CD4-positive, alpha-beta T cell treated with Interleukin-2 at 100 ng/mL for 4 hours (primary cell): ENCODE data around the gene TRRAP.

ENCODE experiments used
- DNase-seq: peaks from one replicate; pipeline ENCODE4 v3.0.0-alpha.2; 2020; ENCODE audit warnings: low spot score

TRRAP gene

GRCh38 chr7:98991141-98991540, 112.8 kb downstream of the TRRAP start:
- DNase-seq = no peak

GRCh38 chr7:98992076-98992475, 113.7 kb downstream of the TRRAP start:
- no peak for DNase-seq

DNA sequence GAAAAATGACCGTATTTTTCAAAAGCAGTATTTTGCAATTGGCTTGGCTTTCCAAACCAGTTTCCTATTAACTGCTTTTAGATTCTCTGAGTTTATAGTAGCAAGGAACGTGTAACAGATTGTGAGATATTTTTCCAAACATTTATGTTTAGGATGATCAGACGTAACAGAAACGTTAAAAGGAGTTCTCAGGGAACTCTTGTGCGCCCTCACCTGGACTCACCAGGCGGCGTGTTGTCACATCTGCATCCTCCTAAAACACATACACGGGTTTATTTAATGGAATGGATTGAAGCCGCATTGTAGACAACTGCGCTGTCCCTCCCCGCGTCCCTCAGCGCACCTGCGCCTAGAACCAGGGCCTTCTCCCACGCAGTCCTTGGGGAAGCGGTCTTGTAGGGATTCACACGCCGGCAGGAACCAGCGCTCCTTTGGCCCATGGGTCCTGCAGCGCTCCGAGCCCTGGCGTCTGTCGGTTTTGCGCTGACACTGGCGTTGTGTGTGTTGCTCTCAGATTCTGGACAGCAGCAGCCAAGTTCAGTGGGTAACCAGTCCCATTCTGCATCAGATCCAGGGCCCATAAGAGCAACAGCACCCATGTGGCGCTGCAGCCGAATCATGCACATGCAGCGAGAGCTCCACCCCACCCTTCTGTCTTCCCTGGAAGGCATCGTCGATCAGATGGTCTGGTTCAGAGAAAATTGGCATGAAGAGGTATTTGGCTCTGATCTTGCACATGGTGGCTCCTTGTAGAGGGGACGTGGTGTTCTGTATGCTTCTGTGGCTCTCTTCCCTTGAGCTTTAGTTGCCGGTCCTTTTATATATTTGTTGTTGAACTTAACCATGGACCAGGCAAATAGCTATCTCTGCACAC, 114.9 kb downstream of the TRRAP start:
- DNase-seq = no peak

- no peak for DNase-seq
These were observed 116.0 kb downstream of the TRRAP start for GRCh38 chr7:98994046-98994944.

DNA sequence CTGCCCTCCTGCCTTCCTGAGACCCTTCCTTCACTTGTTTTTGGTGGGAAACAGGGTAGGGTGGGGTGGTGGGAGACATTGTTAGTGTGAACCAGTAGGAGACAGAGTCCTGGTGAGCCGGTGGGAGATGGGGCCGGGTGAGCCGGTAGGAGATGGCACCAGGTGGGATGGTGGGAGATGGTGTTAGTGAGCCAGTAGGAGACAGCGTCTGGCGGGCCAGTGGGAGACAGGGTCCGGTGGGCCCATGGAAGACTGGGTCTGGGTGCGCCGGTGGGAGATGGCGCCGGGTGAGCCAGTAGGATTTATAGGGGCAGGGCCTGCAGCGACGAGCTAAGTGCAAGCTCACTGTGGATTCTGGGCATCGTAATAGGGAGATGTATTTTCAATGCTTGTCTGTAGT, 116.8 kb downstream of the TRRAP start:
- DNase-seq = no peak

DNA sequence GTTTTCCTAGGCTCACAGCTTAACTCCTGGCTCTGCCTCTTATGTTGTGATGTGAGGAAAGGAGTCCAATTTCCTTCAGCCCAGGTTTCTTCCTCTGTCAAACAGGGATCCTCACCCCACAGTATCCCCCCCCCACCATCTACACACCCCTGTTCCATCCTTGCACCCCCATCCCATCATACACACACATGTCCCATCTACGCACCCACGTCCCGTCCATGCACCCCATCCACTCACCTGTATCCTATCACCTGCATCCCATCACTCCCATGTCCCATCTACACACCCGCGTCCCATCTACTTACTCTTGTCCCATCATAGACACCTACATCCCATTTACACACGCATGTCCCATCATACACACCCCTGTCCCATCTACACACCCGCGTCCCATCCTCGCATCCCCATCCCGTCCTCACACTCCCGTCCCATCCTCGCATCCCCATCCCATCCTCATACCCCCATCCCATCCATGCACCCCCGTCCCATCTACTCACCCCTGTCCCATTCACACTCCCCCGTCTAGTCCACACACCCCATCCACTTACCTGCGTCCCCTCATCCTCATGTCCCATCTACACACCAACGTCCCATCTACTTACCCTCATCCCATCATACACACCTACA, 117.3 kb downstream of the TRRAP start:
- DNase-seq = no peak

DNA sequence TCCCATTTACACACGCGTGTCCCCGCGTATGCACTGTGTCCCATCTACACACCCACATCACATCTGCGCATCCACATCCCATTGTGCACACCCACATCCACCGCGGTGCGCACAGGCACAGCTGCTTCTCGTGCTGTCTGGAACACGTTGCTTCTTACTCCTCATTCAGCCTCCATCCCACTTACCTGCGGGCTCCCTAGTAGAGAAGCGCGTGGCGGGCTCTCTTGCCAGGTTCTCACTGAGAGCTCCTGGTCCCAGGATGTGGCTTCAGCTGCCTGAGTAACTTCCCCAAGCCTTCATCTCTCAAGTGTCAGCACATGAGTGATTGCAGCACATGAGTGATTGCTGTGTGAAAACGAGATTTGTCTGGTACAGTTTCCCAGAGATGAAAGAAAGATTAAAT, 117.8 kb downstream of the TRRAP start:
- no peak for DNase-seq

- DNase-seq = no peak
These were observed 119.5 kb downstream of the TRRAP start for GRCh38 chr7:98997846-98998245.

DNA sequence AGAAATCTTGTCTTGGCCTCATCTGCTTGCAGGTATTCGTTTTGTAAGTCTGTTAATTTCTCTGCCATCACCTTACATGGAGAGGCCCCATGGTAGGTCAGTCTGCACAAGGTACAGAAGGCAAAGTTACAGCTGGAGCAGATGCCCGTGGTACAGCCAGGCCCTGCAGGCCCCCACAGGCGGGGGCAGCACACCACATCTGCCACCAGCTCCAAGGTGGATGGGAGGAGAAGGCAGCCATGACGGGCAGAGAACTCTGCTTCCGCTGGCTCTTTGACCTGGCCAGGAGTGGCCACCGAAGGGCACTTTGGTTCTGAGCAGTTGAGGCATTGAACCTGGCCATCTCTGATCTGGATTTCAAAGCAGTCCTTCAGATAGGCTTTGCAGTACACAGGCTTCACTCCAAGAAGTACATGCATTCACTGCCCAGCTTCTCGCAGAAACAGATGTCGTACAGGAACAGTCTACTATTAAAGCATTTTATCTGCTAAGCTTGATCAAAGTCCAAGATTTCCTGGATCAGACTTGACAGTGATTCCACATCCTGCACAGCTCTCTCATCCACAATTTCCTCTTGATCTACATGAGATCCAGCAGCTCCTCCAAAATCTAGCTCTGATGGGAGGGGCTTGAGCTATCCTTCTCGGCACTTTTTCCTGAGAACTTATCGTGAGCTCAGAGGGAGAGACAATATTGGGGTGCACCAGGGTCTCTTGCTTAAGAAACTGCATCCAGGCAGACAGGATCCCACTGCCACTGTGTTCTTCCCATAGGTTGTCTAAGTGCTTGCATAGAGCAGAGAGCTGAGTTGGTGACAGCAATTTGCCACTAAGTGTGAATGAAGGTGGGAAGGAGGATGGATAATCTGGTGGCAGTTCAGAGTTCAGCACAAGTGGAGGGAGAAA, 120.7 kb downstream of the TRRAP start:
- no peak for DNase-seq

GRCh38 chr7:99000196-99000903, 122.0 kb downstream of the TRRAP start:
- DNase-seq = no peak

GRCh38 chr7:99000904-99001465, 122.7 kb downstream of the TRRAP start:
- no peak for DNase-seq

- no peak for DNase-seq
These were observed 123.3 kb downstream of the TRRAP start for GRCh38 chr7:99001482-99002147.

- no peak for DNase-seq
These were observed 124.0 kb downstream of the TRRAP start for GRCh38 chr7:99002148-99002826.

DNA sequence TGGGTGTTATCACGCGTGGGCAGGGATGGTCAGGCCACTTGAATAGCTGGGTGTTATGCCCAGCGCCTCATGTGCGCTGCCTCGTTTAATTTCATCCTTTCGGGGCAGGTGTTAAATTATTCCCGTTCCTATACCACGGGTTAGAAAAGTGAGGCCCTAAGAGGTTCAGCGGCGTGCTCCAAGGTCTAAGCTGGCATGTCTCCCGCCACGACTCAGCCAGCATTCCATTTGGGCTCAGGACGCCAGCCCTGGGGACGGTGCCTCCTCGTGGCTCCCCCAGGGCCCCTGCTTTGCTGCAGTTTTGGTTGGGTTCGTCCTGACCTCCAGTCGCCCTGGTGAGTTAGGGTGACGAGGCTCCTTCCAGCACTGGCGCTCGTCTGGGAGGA, 124.5 kb downstream of the TRRAP start:
- DNase-seq = no peak

DNA sequence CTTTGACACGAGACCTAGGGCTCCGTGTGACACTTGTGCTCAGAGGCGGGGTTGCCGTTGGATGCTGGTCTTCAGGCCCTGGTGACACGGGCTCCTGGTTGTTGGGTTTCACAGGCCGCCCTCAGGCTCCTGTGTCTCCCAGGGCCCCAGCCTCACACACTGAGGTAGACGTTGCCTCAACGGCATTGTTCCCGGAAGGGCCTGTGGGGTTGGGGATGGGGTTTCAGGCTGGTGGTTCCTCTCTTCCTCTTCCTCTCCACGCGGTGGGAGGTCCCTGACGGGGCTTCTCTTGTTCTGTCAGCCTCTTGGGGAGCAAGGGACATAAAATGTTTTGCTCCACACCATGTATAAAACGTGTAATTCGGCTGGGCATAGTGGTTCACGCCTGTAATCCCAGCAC, 125.1 kb downstream of the TRRAP start:
- no peak for DNase-seq

GRCh38 chr7:99004216-99004615, 125.9 kb downstream of the TRRAP start:
- DNase-seq = no peak

- no peak for DNase-seq
These were observed 126.6 kb downstream of the TRRAP start for GRCh38 chr7:99004781-99005500.

GRCh38 chr7:99005776-99006175, 127.4 kb downstream of the TRRAP start:
- no peak for DNase-seq
